Spleen (tissue), 11 donors: ENCODE measurements around the gene QSER1. TPM values are rescaled to one million over a fixed set of nuclear protein-coding genes. Genes with fewer than 3 reads are reported as not detected.
A peak's percentile ranks its signal among the peaks of the same experiment; 100 is the strongest.

Experiments
- DNase-seq: peaks from one replicate; pipeline ENCODE4 v3.0.0-alpha.2; 2020
- H3K27ac ChIP-seq, 8 donors: fragments of 200-600 bp; sonication (generic) in 7 of 8; 1 replicate in 4 of 8; 2 replicates in 4 of 8; pipeline versions ENCODE4 v1.5.0 to v1.8.0; 2016 to 2021; ENCODE audit warnings: inconsistent platforms in 4 of 8, mild to moderate bottlenecking in 4 of 8, moderate library complexity in 1 of 8
- H3K27me3 ChIP-seq, 7 donors: fragments of 200-600 bp; sonication (generic) in 6 of 7; replicated peaks in 1 of 7; 1 replicate in 4 of 7; 2 replicates in 3 of 7; pipeline versions ENCODE4 v1.5.0 to v1.8.0; 2016 to 2021; ENCODE audit warnings: inconsistent platforms in 3 of 7, mild to moderate bottlenecking in 1 of 7
- H3K36me3 ChIP-seq, 6 donors: fragments of 200-600 bp; sonication (generic) in 5 of 6; 1 replicate in 4 of 6; 2 replicates in 2 of 6; pipeline versions ENCODE4 v1.5.0 to v1.8.0; 2016 to 2021; ENCODE audit warnings: inconsistent platforms in 2 of 6
- H3K4me1 ChIP-seq, 6 donors: fragments of 200-600 bp; sonication (generic) in 5 of 6; 1 replicate in 3 of 6; 2 replicates in 3 of 6; pipeline versions ENCODE4 v1.5.0 to v1.8.0; 2016 to 2021; ENCODE audit warnings: inconsistent platforms in 3 of 6
- H3K4me3 ChIP-seq, 8 donors: fragments of 200-600 bp; sonication (generic) in 7 of 8; 1 replicate in 4 of 8; 2 replicates in 4 of 8; pipeline versions ENCODE4 v1.5.0 to v1.8.0; 2016 to 2021; ENCODE audit warnings: inconsistent platforms in 4 of 8, mild to moderate bottlenecking in 4 of 8, moderate library complexity in 2 of 8
- H3K9me3 ChIP-seq, 8 donors: fragments of 200-600 bp; sonication (generic) in 7 of 8; 1 replicate in 4 of 8; 2 replicates in 4 of 8; pipeline versions ENCODE4 v1.5.0 to v1.8.0; 2016 to 2021; ENCODE audit warnings: inconsistent platforms in 4 of 8
- POLR2A ChIP-seq, 3 donors: fragments of 450-650 bp; IDR thresholded peaks; one replicate each; pipeline ENCODE4 v1.5.1; 2017; ENCODE audit warnings: antibody characterized with exemption in 3 of 3, mild to moderate bottlenecking in 1 of 3
- POLR2AphosphoS5 ChIP-seq, 3 donors: sonication (generic); formaldehyde crosslinking; IDR thresholded peaks; one replicate each; pipeline ENCODE4 v1.5.1; 2017; ENCODE audit warnings: antibody characterized with exemption in 3 of 3
- WGBS, 5 donors: extraction: QIAGEN DNeasy Blood & Tissue Kit in 3 of 5; methylation state at CpG; one replicate each; pipeline versions ENCODE4 v1.1.5 to v1.1.7; 2013 to 2018; 5-methylcytosine and 5-hydroxymethylcytosine counted together
- intact Hi-C: fragments of 100-400 bp; cut with DNase I; formaldehyde crosslinking; loops from one replicate; pipeline ENCODE4 v1.15.0; 2023; ENCODE audit warnings: low total_unique reads
- polyA plus RNA-seq, 3 donors: library from polyadenylated mRNA; stranded (reverse); fragments of 200-250 nt; gene quantifications; one replicate each; pipeline ENCODE4 v1.2.1, GENCODE V29; 2013
- total RNA-seq, 7 donors: library from RNA; depleted of rRNA in 3 of 7; stranded (reverse); fragments of >200 nt in 3 of 7; fragmentation: NEBNext Ultra II Directional in 4 of 7; extraction: Animal tissue kit (Norgen Biotek cat#: 25700) in 4 of 7; gene quantifications; one replicate each; pipeline versions ENCODE4 v1.1.0 to v1.2.1, GENCODE V29; 2016 to 2021
- TF ChIP-seq, protein P1 (sequence below), 11 experiments: fragments of 200-600 bp in 7 of 11; fragments of 450-650 bp in 4 of 11; sonication (generic) in 4 of 11; IDR thresholded peaks in 8 of 11; conservative IDR thresholded peaks in 3 of 11; 1 replicate in 7 of 11; 2 replicates in 4 of 11; pipeline versions ENCODE4 v1.4.0 to v1.8.0; 2016 to 2021; ENCODE audit warnings: antibody characterized with exemption in 11 of 11, inconsistent platforms in 4 of 11, mild to moderate bottlenecking in 1 of 11
- donor health status: healthy with polysubstance abuse.
- donor health status: DM: no; HTN: no; CAD: no; lungs with moderate emphysema.
- donor health status: DM: no; HTN: no; CAD: no.
- donor health status: Bipolar disorder and iron deficiency.
- donor health status: healthy.
- donor health status: DM: no; HTN: no; CAD: no.
- donor health status: DM: yes; HTN: yes; CAD: no.

QSER1 gene
- total and polyA plus RNA-seq, 10 donors, result 2.4 to 34.9 (median 24.6) TPM

DNA sequence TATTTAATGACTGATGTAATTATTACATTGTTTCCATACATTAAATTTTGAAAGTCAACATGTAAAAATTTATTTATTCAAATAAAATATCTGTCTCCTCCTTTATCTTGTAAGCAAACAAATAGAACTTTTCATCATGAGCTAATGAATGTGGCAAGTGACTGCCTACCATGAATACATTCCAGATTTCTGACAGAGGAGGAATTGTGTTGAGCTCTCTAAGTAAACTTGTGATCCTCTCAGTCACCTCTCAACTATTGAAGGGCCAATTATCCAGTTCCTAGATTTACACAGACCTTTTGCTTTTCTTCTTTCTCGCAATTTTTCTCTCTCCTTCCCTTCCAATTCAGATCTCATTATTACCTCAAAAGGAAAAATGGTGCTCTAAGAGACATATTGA lies 41.4 kb upstream of the QSER1 start:
- Histone ChIP-seq H3K36me3 (peaks cover 0 to 30% (median 0%) of the 10 kb centered on the region in 6 donors), H3K27me3 (no peaks in the 10 kb centered on the region), H3K4me1 (peaks cover 0 to 19% (median 10%) of the 10 kb centered on the region in 6 donors), H3K9me3 (peaks cover 0 to 6% (median 0%) of the 10 kb centered on the region in 8 donors), H3K4me3 (no peak overlapping the region), H3K27ac (no peak overlapping the region)
- intact Hi-C loops, result no loop called here
- DNase-seq, result no peak
- WGBS, 5 donors, result 96 to 100% (median 97%) methylated on average over 1 of the region's 1 CpG
- TF ChIP-seq, protein P1, sequence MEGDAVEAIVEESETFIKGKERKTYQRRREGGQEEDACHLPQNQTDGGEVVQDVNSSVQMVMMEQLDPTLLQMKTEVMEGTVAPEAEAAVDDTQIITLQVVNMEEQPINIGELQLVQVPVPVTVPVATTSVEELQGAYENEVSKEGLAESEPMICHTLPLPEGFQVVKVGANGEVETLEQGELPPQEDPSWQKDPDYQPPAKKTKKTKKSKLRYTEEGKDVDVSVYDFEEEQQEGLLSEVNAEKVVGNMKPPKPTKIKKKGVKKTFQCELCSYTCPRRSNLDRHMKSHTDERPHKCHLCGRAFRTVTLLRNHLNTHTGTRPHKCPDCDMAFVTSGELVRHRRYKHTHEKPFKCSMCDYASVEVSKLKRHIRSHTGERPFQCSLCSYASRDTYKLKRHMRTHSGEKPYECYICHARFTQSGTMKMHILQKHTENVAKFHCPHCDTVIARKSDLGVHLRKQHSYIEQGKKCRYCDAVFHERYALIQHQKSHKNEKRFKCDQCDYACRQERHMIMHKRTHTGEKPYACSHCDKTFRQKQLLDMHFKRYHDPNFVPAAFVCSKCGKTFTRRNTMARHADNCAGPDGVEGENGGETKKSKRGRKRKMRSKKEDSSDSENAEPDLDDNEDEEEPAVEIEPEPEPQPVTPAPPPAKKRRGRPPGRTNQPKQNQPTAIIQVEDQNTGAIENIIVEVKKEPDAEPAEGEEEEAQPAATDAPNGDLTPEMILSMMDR (IDR thresholded peaks at IDR 0.05 in 8 of 11, conservative IDR thresholded peaks at IDR 0.05 in 3 of 11), result no peak
- no peak for TF ChIP-seq POLR2A (IDR thresholded peaks at IDR 0.05)
- TF ChIP-seq POLR2AphosphoS5 (IDR thresholded peaks at IDR 0.05), result no peak

DNA sequence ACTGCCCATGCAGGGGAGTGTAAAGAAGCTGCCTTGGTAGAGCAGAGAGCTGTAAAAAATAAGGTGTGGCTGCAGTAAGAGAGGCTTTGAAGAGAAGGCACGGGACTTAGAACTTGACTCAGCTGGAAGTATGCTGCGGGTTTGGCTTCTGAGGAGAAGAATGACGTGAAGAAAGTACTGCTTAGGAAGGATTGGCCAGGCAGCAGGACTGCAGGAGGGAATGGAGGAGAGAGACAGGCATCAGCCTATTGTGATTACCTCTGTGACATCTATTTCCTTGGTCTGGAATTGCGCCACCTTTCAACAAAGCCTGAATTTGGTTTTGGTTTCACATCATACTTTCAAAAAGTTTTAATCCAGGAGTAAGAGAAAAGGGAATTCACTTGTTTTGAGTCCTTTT lies 40.4 kb upstream of the QSER1 start:
- Histone ChIP-seq H3K9me3 (peaks cover 0 to 6% (median 0%) of the 10 kb centered on the region in 8 donors), H3K4me3 (no peak overlapping the region), H3K27ac (peak overlapping the region in 1 of 8 donors; percentile 35), H3K27me3 (no peaks in the 10 kb centered on the region), H3K36me3 (peaks cover 0 to 21% (median 0%) of the 10 kb centered on the region in 6 donors), H3K4me1 (peaks cover 0 to 16% (median 9%) of the 10 kb centered on the region in 6 donors)
- no peak for DNase-seq
- no peak for TF ChIP-seq POLR2AphosphoS5 (IDR thresholded peaks at IDR 0.05)
- TF ChIP-seq, protein P1 (IDR thresholded peaks at IDR 0.05 in 8 of 11, conservative IDR thresholded peaks at IDR 0.05 in 3 of 11), result no peak
- TF ChIP-seq POLR2A (IDR thresholded peaks at IDR 0.05), result no peak
- intact Hi-C loops, result no loop called here
- WGBS, 5 donors, result 65 to 87% (median 72%) methylated on average over 4 of the region's 4 CpGs

DNA sequence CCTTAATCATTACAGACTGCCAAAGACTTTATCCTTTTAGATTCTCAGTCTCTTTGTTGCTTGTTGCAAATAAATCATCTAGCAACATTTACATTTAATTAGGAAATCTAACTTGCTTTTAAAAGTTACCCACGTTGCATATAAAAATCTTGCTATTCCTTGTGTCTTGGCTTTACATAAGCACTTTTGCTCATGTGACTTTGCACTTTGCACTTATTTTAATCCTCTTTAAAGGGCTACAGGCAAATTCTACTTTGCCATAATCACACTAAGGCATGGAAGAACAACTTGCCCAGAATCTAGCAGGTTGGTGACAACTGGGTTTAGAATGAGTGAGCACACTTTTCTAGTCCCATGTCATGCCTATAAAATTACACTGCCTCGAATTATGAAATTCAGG lies 37.0 kb upstream of the QSER1 start:
- H3K27ac ChIP-seq, result no peak overlapping the region
- H3K36me3 ChIP-seq, result peaks cover 0 to 17% (median 0%) of the 10 kb centered on the region in 6 donors
- no peaks in the 10 kb centered on the region for H3K9me3 ChIP-seq
- no peak for DNase-seq
- TF ChIP-seq, protein P1 (IDR thresholded peaks at IDR 0.05 in 8 of 11, conservative IDR thresholded peaks at IDR 0.05 in 3 of 11), result no peak
- no peak for TF ChIP-seq POLR2AphosphoS5 (IDR thresholded peaks at IDR 0.05)
- no peak for TF ChIP-seq POLR2A (IDR thresholded peaks at IDR 0.05)
- intact Hi-C loops, result no loop called here
- no peaks in the 10 kb centered on the region for H3K27me3 ChIP-seq
- 71 to 83% (median 80%) methylated on average over 2 of the region's 2 CpGs for WGBS, 5 donors
- no peak overlapping the region for H3K4me3 ChIP-seq
- no peaks in the 10 kb centered on the region for H3K4me1 ChIP-seq

DNA sequence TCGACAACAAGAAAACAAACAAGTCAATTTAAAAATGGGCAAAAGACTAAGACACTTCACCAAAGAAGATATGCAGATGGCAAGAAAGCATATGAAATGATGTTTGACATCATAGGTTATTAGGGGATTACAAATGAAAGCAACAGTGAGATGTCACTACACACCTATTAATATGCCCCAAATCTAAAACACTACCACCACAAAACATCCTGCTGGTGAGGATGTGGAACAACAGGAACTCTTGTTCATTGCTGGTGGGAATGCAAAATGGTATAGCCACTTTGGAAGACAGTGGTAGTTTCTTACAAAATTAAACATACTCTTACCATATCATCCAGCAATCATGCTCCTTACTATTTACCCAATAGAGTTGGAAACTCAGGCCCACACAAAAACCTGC lies 33.9 kb upstream of the QSER1 start:
- DNase-seq, result no peak
- Histone ChIP-seq H3K27ac (no peak overlapping the region), H3K36me3 (peaks cover 0 to 10% (median 0%) of the 10 kb centered on the region in 6 donors), H3K4me3 (no peak overlapping the region), H3K4me1 (no peaks in the 10 kb centered on the region), H3K27me3 (no peaks in the 10 kb centered on the region), H3K9me3 (no peaks in the 10 kb centered on the region)
- no peak for TF ChIP-seq POLR2AphosphoS5 (IDR thresholded peaks at IDR 0.05)
- 86 to 95% (median 90%) methylated on average over 1 of the region's 1 CpG for WGBS, 5 donors
- intact Hi-C loops, result no loop called here
